Lung (tissue), 12 donors: ENCODE results near the gene RGS9BP. TPM values are rescaled to one million over a fixed set of nuclear protein-coding genes. Genes with fewer than 3 reads are reported as not detected.

ENCODE experiments used
- ATAC-seq: fragments of 200-7000 bp; cut with Tn5 transposase; one replicate; pipeline ENCODE4 v1.9.1; 2020; ENCODE audit warnings: moderate number of reproducible peaks; ENCODE audit not compliant: insufficient read depth, low FRiP score
- DNase-seq, 3 donors: peaks; one replicate each; pipeline ENCODE4 v3.0.0-alpha.2; 2013 to 2017
- H3K27ac ChIP-seq, 2 donors: one replicate each; pipeline ENCODE4 v1.5.1; 2013; ENCODE audit warnings: mild to moderate bottlenecking in 2 of 2, moderate library complexity in 2 of 2, control low read depth in 1 of 2, inconsistent platforms in 1 of 2, low read depth in 1 of 2, low read length in 1 of 2
- H3K27me3 ChIP-seq, 3 donors: one replicate each; pipeline ENCODE4 v1.5.1; 2013; ENCODE audit warnings: low read length in 2 of 3; ENCODE audit not compliant: control insufficient read depth in 3 of 3, insufficient read depth in 3 of 3
- H3K36me3 ChIP-seq, 4 donors: one replicate each; pipeline ENCODE4 v1.5.1; 2013; ENCODE audit warnings: low read length in 4 of 4, mild to moderate bottlenecking in 1 of 4, moderate library complexity in 1 of 4; ENCODE audit not compliant: control insufficient read depth in 4 of 4, insufficient read depth in 4 of 4
- H3K4me1 ChIP-seq, 5 donors: one replicate each; pipeline ENCODE4 v1.5.1; 2013; ENCODE audit warnings: low read length in 5 of 5, mild to moderate bottlenecking in 2 of 5, moderate library complexity in 1 of 5; ENCODE audit not compliant: control insufficient read depth in 5 of 5, insufficient read depth in 5 of 5
- H3K4me3 ChIP-seq: one replicate; pipeline ENCODE4 v1.5.1; 2013; ENCODE audit warnings: mild to moderate bottlenecking, control low read depth, moderate library complexity
- H3K9ac ChIP-seq, 2 donors: one replicate each; pipeline ENCODE4 v1.5.1; 2013; ENCODE audit warnings: low read length in 2 of 2, control low read depth in 1 of 2; ENCODE audit not compliant: insufficient read depth in 1 of 2
- H3K9me3 ChIP-seq, 4 donors: one replicate each; pipeline ENCODE4 v1.5.1; 2013; ENCODE audit warnings: low read length in 3 of 4, mild to moderate bottlenecking in 1 of 4, moderate library complexity in 1 of 4; ENCODE audit not compliant: control insufficient read depth in 4 of 4, insufficient read depth in 3 of 4
- WGBS, 2 donors: extraction: QIAGEN DNeasy Blood & Tissue Kit; methylation state at CpG; one replicate each; pipeline ENCODE4 v1.1.7; 2013; 5-methylcytosine and 5-hydroxymethylcytosine counted together
- polyA plus RNA-seq, 2 donors: library from polyadenylated mRNA; stranded (reverse); fragments of 200-250 nt; gene quantifications; one replicate each; pipeline ENCODE4 v1.2.1, GENCODE V29; 2013
- total RNA-seq, 2 donors: library from RNA; depleted of rRNA in 1 of 2; stranded (reverse); fragments of >200 nt in 1 of 2; gene quantifications; one replicate each; pipeline ENCODE4 v1.2.1, GENCODE V29; 2014 to 2021
- TF ChIP-seq, protein P1 (sequence below): IDR thresholded peaks from 2 replicates; pipeline ENCODE4 v1.5.1; 2012; ENCODE audit warnings: mild to moderate bottlenecking; ENCODE audit errors: control extremely low read depth, extremely low read depth
- donor health status: control.
- donor health status: control.
- donor health status: Bipolar disorder and iron deficiency.
- donor health status: healthy.
- donor health status: DM: yes; HTN: yes; CAD: no.

Gene RGS9BP
- total and polyA plus RNA-seq, 4 donors = 0.14 to 1.6 (median 0.74) TPM

DNA sequence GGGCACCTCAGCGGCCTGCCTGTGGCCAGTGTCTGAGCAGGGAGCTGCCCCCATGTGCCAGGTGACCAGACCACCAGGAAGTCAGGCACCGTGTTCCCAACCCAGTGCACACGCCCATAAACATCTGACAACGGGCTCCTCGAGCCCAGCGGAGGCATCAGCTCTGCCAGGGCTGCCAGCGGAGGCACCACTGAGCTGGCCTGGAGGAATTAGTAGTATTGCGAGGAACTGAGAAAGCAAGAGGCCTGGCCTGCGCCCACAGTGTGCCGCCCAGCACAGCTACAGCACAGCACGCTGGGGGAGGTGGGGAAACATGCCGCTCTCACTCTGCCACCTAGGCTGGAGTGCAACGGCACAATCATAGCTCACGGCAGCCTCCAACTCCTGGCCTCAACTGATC is 45.3 kb upstream of the RGS9BP start:
- ATAC-seq (no peak), DNase-seq (no peak)
- TF ChIP-seq, protein P1, sequence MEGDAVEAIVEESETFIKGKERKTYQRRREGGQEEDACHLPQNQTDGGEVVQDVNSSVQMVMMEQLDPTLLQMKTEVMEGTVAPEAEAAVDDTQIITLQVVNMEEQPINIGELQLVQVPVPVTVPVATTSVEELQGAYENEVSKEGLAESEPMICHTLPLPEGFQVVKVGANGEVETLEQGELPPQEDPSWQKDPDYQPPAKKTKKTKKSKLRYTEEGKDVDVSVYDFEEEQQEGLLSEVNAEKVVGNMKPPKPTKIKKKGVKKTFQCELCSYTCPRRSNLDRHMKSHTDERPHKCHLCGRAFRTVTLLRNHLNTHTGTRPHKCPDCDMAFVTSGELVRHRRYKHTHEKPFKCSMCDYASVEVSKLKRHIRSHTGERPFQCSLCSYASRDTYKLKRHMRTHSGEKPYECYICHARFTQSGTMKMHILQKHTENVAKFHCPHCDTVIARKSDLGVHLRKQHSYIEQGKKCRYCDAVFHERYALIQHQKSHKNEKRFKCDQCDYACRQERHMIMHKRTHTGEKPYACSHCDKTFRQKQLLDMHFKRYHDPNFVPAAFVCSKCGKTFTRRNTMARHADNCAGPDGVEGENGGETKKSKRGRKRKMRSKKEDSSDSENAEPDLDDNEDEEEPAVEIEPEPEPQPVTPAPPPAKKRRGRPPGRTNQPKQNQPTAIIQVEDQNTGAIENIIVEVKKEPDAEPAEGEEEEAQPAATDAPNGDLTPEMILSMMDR = no peak
- H3K9ac ChIP-seq = no peak overlapping the region
- no peak overlapping the region for H3K27ac ChIP-seq
- no peaks in the 10 kb centered on the region for H3K27me3 ChIP-seq
- H3K9me3 ChIP-seq = peaks cover 0 to 3% (median 0%) of the 10 kb centered on the region in 4 donors
- 88 to 90% methylated on average over 14 of the region's 14 CpGs for WGBS, 2 donors
- no peak overlapping the region for H3K4me3 ChIP-seq
- H3K36me3 ChIP-seq = peaks cover 3 to 40% (median 15%) of the 10 kb centered on the region in 4 donors
- H3K4me1 ChIP-seq = no peaks in the 10 kb centered on the region

DNA sequence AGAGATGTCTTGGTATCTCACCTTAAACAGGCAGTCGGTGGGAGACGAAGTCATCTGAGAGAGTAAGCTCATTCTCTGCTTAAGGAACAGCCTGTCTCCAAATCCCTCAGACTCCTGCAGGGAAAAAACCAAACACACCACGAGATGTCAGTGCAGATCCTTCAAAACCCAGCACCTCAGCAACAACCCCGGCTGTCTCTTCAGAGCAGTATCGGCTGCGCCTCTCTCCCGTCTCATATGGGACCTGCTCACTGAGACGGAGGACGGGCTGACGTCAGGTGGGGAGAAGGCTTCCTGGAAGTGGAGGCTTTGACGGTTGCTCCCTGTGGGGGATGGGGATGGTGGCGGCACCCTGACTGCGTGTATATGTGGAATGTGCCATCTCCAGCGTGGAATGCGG is 44.3 kb upstream of the RGS9BP start:
- ATAC-seq (no peak), DNase-seq (no peak)
- Histone ChIP-seq H3K36me3 (peaks cover 6 to 43% (median 20%) of the 10 kb centered on the region in 4 donors), H3K27me3 (no peaks in the 10 kb centered on the region), H3K9me3 (peaks cover 0 to 3% (median 0%) of the 10 kb centered on the region in 4 donors), H3K4me3 (no peak overlapping the region), H3K27ac (no peak overlapping the region), H3K4me1 (no peaks in the 10 kb centered on the region), H3K9ac (no peak overlapping the region)
- WGBS, 2 donors = 94 to 97% methylated on average over 15 of the region's 15 CpGs
- TF ChIP-seq, protein P1 = no peak

DNA sequence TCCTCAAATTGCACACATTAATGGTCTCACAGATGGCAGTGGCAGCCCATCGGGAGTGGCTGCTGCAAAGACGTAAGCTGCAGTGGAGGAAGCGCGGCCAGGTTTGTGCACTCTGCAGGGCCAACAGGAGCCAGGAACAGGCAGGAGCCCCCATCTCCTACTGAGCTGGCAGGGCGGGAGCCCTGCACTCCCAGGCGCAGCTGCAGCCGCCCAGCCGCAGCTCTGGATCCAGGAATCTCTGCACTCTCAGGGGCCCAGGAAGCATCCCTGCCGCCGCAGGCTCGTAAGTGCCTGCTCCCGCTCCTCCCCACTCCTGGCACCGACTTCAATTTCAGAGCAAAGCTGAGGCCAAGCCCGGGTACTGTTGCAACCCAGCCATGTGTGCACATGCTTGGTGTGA is 38.2 kb upstream of the RGS9BP start:
- Histone ChIP-seq H3K4me1 (no peaks in the 10 kb centered on the region), H3K36me3 (peaks cover 19 to 50% (median 28%) of the 10 kb centered on the region in 4 donors), H3K4me3 (no peak overlapping the region), H3K9me3 (no peaks in the 10 kb centered on the region), H3K27ac (no peak overlapping the region), H3K9ac (no peak overlapping the region), H3K27me3 (no peaks in the 10 kb centered on the region)
- DNase-seq (no peak), ATAC-seq (no peak)
- TF ChIP-seq, protein P1 = no peak
- 89 to 93% methylated on average over 14 of the region's 14 CpGs for WGBS, 2 donors

DNA sequence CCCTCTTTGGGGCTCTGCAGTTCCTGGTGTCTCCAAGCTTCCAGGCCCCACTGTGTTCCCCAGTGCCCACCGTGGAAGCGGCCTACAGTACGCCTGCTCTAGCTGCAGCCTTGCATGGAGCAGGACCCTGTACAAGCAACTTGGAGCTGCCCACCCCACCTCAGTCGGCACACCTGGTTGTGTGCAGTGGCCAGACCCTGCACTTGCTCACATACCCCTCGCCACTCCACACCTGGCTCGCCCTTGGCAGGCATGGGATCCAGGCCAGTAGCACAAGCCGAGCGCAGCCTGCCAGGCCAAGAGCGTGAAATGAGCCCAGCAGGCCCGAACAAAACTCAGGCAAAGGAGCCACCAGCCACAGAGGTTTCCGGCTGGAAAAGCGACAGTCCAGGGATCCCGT is 37.0 kb upstream of the RGS9BP start:
- Histone ChIP-seq H3K36me3 (peaks cover 21 to 58% (median 30%) of the 10 kb centered on the region in 4 donors), H3K27me3 (no peaks in the 10 kb centered on the region), H3K9me3 (no peaks in the 10 kb centered on the region), H3K27ac (no peak overlapping the region), H3K4me3 (no peak overlapping the region), H3K9ac (no peak overlapping the region), H3K4me1 (no peaks in the 10 kb centered on the region)
- TF ChIP-seq, protein P1 = no peak
- 98% methylated on average over 13 of the region's 13 CpGs for WGBS, 2 donors
- no peak for ATAC-seq
- DNase-seq = no peak
